Breast epithelium (tissue), 4 donors: ENCODE data around the gene ERGIC1. TPM values are rescaled to one million over a fixed set of nuclear protein-coding genes. Genes with fewer than 3 reads are reported as not detected.

Experiments
- DNase-seq, 2 donors: peaks; one replicate each; pipeline ENCODE4 v3.0.0-alpha.2; 2019; ENCODE audit warnings: low spot score in 2 of 2
- H3K27ac ChIP-seq, 2 donors: fragments of 200-600 bp; sonication (generic) in 1 of 2; one replicate each; pipeline ENCODE4 v1.5.1; 2016 to 2019; ENCODE audit warnings: mild to moderate bottlenecking in 1 of 2
- H3K27me3 ChIP-seq, 2 donors: fragments of 200-600 bp; sonication (generic) in 1 of 2; one replicate each; pipeline versions ENCODE4 v1.5.1 to v1.6.0; 2017 to 2019; ENCODE audit warnings: control low read depth in 1 of 2, mild to moderate bottlenecking in 1 of 2
- H3K36me3 ChIP-seq: fragments of 200-600 bp; one replicate; pipeline ENCODE4 v1.5.1; 2019
- H3K4me1 ChIP-seq, 2 donors: fragments of 200-600 bp; sonication (generic); one replicate each; pipeline ENCODE4 v1.5.1; 2016 to 2019; ENCODE audit warnings: control low read depth in 1 of 2
- H3K4me3 ChIP-seq, 3 donors: fragments of 200-600 bp; sonication (generic); 1 replicate in 2 of 3; 2 replicates in 1 of 3; pipeline ENCODE4 v1.5.1; 2016 to 2019; ENCODE audit warnings: mild to moderate bottlenecking in 3 of 3, moderate library complexity in 2 of 3
- H3K9me3 ChIP-seq, 2 donors: fragments of 200-600 bp; sonication (generic) in 1 of 2; one replicate each; pipeline ENCODE4 v1.5.1; 2016 to 2019; ENCODE audit warnings: control low read depth in 1 of 2
- POLR2A ChIP-seq: fragments of 450-650 bp; IDR thresholded peaks from one replicate; pipeline ENCODE4 v1.6.1; 2016; ENCODE audit warnings: antibody characterized with exemption, mild to moderate bottlenecking, moderate library complexity
- POLR2AphosphoS5 ChIP-seq, 3 donors: sonication (generic); formaldehyde crosslinking; IDR thresholded peaks; one replicate each; pipeline ENCODE4 v1.6.1; 2017; ENCODE audit warnings: antibody characterized with exemption in 3 of 3
- intact Hi-C: fragments of 100-400 bp; cut with DNase I; formaldehyde crosslinking; loops from one replicate; pipeline ENCODE4 v1.15.1; 2023; ENCODE audit warnings: low total_unique reads
- total RNA-seq, 3 donors: library from RNA; depleted of rRNA; stranded (reverse); fragments of >200 nt; gene quantifications; one replicate each; pipeline ENCODE4 v1.1.0, GENCODE V29; 2016
- TF ChIP-seq, protein P1 (sequence below), 3 donors: fragments of 450-650 bp; IDR thresholded peaks; one replicate each; pipeline ENCODE4 v1.5.1; 2016 to 2017; ENCODE audit warnings: antibody characterized with exemption in 3 of 3, mild to moderate bottlenecking in 3 of 3, moderate library complexity in 3 of 3

Gene ERGIC1
- total RNA-seq, 3 donors from 2014 or later = 86.6 to 139 (median 95.2) TPM

GRCh38 chr5:172901788-172902496 is 67.9 kb downstream of the ERGIC1 start:
- DNase-seq = no peak
- Histone ChIP-seq H3K9me3 (no peaks in the 10 kb centered on the region), H3K4me1 (peaks cover 0 to 21% of the 10 kb centered on the region in 2 donors), H3K27ac (peak overlapping the region; percentile 92 to 98), H3K27me3 (no peaks in the 10 kb centered on the region), H3K4me3 (no peak overlapping the region), H3K36me3 (no peaks in the 10 kb centered on the region)
- TF ChIP-seq POLR2AphosphoS5 (IDR thresholded peaks at IDR 0.05) (no peak), POLR2A (no peak)
- TF ChIP-seq, protein P1, sequence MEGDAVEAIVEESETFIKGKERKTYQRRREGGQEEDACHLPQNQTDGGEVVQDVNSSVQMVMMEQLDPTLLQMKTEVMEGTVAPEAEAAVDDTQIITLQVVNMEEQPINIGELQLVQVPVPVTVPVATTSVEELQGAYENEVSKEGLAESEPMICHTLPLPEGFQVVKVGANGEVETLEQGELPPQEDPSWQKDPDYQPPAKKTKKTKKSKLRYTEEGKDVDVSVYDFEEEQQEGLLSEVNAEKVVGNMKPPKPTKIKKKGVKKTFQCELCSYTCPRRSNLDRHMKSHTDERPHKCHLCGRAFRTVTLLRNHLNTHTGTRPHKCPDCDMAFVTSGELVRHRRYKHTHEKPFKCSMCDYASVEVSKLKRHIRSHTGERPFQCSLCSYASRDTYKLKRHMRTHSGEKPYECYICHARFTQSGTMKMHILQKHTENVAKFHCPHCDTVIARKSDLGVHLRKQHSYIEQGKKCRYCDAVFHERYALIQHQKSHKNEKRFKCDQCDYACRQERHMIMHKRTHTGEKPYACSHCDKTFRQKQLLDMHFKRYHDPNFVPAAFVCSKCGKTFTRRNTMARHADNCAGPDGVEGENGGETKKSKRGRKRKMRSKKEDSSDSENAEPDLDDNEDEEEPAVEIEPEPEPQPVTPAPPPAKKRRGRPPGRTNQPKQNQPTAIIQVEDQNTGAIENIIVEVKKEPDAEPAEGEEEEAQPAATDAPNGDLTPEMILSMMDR (IDR thresholded peaks at IDR 0.05) = no peak
- intact Hi-C loops = loop anchor here (10.0 kb wide), 1 partner anchor 127 kb away; the partner anchor contains the start of gene DUSP1

- H3K4me3 ChIP-seq = no peak overlapping the region
- H3K9me3 ChIP-seq = no peaks in the 10 kb centered on the region
- TF ChIP-seq, protein P1 (IDR thresholded peaks at IDR 0.05) = peak in 1 of 3 donors; percentile 13
- TF ChIP-seq POLR2A = no peak
- peak in 2 of 3 donors; percentile 35 to 45 for TF ChIP-seq POLR2AphosphoS5 (IDR thresholded peaks at IDR 0.05)
- intact Hi-C loops = loop anchor here (10.0 kb wide), 1 partner anchor 128 kb away; the partner anchor contains the start of gene DUSP1
- DNase-seq = peak in 1 of 2 donors; percentile 45
- H3K36me3 ChIP-seq = no peaks in the 10 kb centered on the region
- H3K4me1 ChIP-seq = peaks cover 0 to 21% of the 10 kb centered on the region in 2 donors
- H3K27me3 ChIP-seq = no peaks in the 10 kb centered on the region
- peak overlapping the region; percentile 92 to 98 for H3K27ac ChIP-seq
These were observed 68.7 kb downstream of the ERGIC1 start for GRCh38 chr5:172902497-172903472.

GRCh38 chr5:172903790-172904189 is 69.7 kb downstream of the ERGIC1 start:
- H3K27ac ChIP-seq = peak overlapping the region; percentile 92 to 98
- peaks cover 0 to 21% of the 10 kb centered on the region in 2 donors for H3K4me1 ChIP-seq
- TF ChIP-seq POLR2AphosphoS5 (IDR thresholded peaks at IDR 0.05) (peak in 2 of 3 donors; percentile 45 to 66), POLR2A (no peak)
- no peak overlapping the region for H3K4me3 ChIP-seq
- no peaks in the 10 kb centered on the region for H3K36me3 ChIP-seq
- no peaks in the 10 kb centered on the region for H3K27me3 ChIP-seq
- peak; percentile 73 to 86 for DNase-seq
- intact Hi-C loops = loop anchor here (10.0 kb wide), 1 partner anchor 129 kb away; the partner anchor contains the start of gene DUSP1
- no peaks in the 10 kb centered on the region for H3K9me3 ChIP-seq

DNA sequence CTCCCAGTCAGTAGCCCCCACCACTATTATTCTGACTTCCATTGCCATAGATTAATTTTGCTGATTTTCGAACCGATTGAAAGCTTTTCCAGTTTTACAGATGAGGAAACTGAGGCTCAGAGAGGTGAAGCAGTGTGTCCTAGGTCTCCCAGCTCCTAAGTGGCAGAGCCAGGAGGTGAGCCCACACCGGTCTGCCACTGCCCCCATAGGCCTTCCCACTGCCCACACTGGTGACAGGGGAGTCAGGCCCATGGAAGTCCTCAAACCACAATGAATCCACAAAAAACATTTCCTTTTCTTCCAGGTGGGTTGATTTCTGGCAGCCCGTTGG is 70.2 kb downstream of the ERGIC1 start:
- H3K4me3 ChIP-seq = no peak overlapping the region
- peak overlapping the region; percentile 92 to 98 for H3K27ac ChIP-seq
- no peak for DNase-seq
- no peaks in the 10 kb centered on the region for H3K9me3 ChIP-seq
- H3K4me1 ChIP-seq = peaks cover 0 to 21% of the 10 kb centered on the region in 2 donors
- no peaks in the 10 kb centered on the region for H3K27me3 ChIP-seq
- intact Hi-C loops = loop anchor here (10.0 kb wide), 1 partner anchor 129 kb away; the partner anchor contains the start of gene DUSP1
- TF ChIP-seq POLR2AphosphoS5 (IDR thresholded peaks at IDR 0.05) (no peak), POLR2A (no peak)
- TF ChIP-seq, protein P1 (IDR thresholded peaks at IDR 0.05) = no peak
- no peaks in the 10 kb centered on the region for H3K36me3 ChIP-seq

GRCh38 chr5:172904643-172905345 is 70.7 kb downstream of the ERGIC1 start:
- Histone ChIP-seq H3K9me3 (no peaks in the 10 kb centered on the region), H3K27me3 (no peaks in the 10 kb centered on the region), H3K4me1 (peaks cover 0 to 21% of the 10 kb centered on the region in 2 donors), H3K36me3 (no peaks in the 10 kb centered on the region), H3K27ac (peak overlapping the region; percentile 92 to 98), H3K4me3 (no peak overlapping the region)
- peak; percentile 92 to 97 for DNase-seq
- no peak for TF ChIP-seq POLR2A
- peak; percentile 53 to 79 (median 69) for TF ChIP-seq POLR2AphosphoS5 (IDR thresholded peaks at IDR 0.05)
- TF ChIP-seq, protein P1 (IDR thresholded peaks at IDR 0.05) = no peak
- intact Hi-C loops = loop anchor here (10.0 kb wide), 1 partner anchor 130 kb away; the partner anchor contains the start of gene DUSP1
